ENCODE results near the gene NR3C2. TPM values are rescaled to one million over a fixed set of nuclear protein-coding genes. Genes with fewer than 3 reads are reported as not detected.

NR3C2 gene
- total RNA-seq, 1 donor from 2014 or later = 2.5 TPM

GRCh38 chr4:148436512-148436911 is 5.7 kb downstream of the NR3C2 start:
- TF ChIP-seq CTCF (IDR thresholded peaks at IDR 0.05; ENCODE audit: insufficient read depth, low read depth, low read length) (no peak), EZH2 (IDR thresholded peaks at IDR 0.05; ENCODE audit: insufficient read depth, low read length) (no peak)
- no peaks in the 10 kb centered on the region for H3K4me1 Mint-ChIP-seq (ENCODE audit: low read depth, unreplicated experiment)
- no peak overlapping the region for H3K4me3 Mint-ChIP-seq (ENCODE audit: unreplicated experiment)

GRCh38 chr4:148435654-148436406 is 6.4 kb downstream of the NR3C2 start:
- Mint-ChIP-seq H3K27ac (ENCODE audit: unreplicated experiment) (no peak overlapping the region), H3K36me3 (ENCODE audit: low read depth, unreplicated experiment) (peaks cover 4% of the 10 kb centered on the region), H3K4me1 (ENCODE audit: low read depth, unreplicated experiment) (peaks cover 2% of the 10 kb centered on the region), H3K27me3 (ENCODE audit: low read depth, unreplicated experiment) (peaks cover 9% of the 10 kb centered on the region), H3K4me3 (ENCODE audit: unreplicated experiment) (no peak overlapping the region), H3K9me3 (ENCODE audit: unreplicated experiment) (no peaks in the 10 kb centered on the region)
- no peak for DNase-seq (ENCODE audit: low read depth)
- FAIRE-seq = no peak
- Histone ChIP-seq H2AFZ (ENCODE audit: low read depth, low read length) (no peak overlapping the region), H3K9ac (ENCODE audit: low read length) (no peak overlapping the region), H4K20me1 (ENCODE audit: insufficient read depth, low read length) (no peaks in the 10 kb centered on the region), H3K27ac (ENCODE audit: low read depth, low read length) (no peak overlapping the region), H3K9me3 (ENCODE audit: insufficient read depth, low read depth, low read length) (no peaks in the 10 kb centered on the region), H3K36me3 (ENCODE audit: insufficient read depth, low read length) (no peaks in the 10 kb centered on the region), H3K79me2 (ENCODE audit: insufficient read depth, low read length) (no peaks in the 10 kb centered on the region), H3K4me1 (ENCODE audit: insufficient read depth, low read length) (no peaks in the 10 kb centered on the region), H3K4me2 (ENCODE audit: low read length) (no peak overlapping the region), H3K27me3 (ENCODE audit: insufficient read depth, low read length) (peaks cover 8% of the 10 kb centered on the region), H3K4me3 (ENCODE audit: insufficient read depth, low read depth, low read length) (no peak overlapping the region)
- TF ChIP-seq EZH2 (IDR thresholded peaks at IDR 0.05; ENCODE audit: insufficient read depth, low read length) (no peak), CTCF (IDR thresholded peaks at IDR 0.05; ENCODE audit: insufficient read depth, low read depth, low read length) (no peak)

More at GRCh38 chr4:148436512-148436911, 5.7 kb downstream of the NR3C2 start:
- no peak for FAIRE-seq
- peaks cover 1% of the 10 kb centered on the region for H3K4me1 ChIP-seq (ENCODE audit: insufficient read depth, low read length)
- H3K4me3 ChIP-seq (ENCODE audit: insufficient read depth, low read depth, low read length) = no peak overlapping the region
- Mint-ChIP-seq H3K9me3 (ENCODE audit: unreplicated experiment) (no peaks in the 10 kb centered on the region), H3K27me3 (ENCODE audit: low read depth, unreplicated experiment) (peaks cover 11% of the 10 kb centered on the region), H3K27ac (ENCODE audit: unreplicated experiment) (no peak overlapping the region), H3K36me3 (ENCODE audit: low read depth, unreplicated experiment) (peaks cover 4% of the 10 kb centered on the region)
- no peak overlapping the region for H3K27ac ChIP-seq (ENCODE audit: low read depth, low read length)
- no peak for DNase-seq (ENCODE audit: low read depth)
- H3K27me3 ChIP-seq (ENCODE audit: insufficient read depth, low read length) = peaks cover 14% of the 10 kb centered on the region
- H4K20me1 ChIP-seq (ENCODE audit: insufficient read depth, low read length) = no peaks in the 10 kb centered on the region
- no peak overlapping the region for H3K4me2 ChIP-seq (ENCODE audit: low read length)
- no peaks in the 10 kb centered on the region for H3K79me2 ChIP-seq (ENCODE audit: insufficient read depth, low read length)
- H2AFZ ChIP-seq (ENCODE audit: low read depth, low read length) = no peak overlapping the region
- H3K9me3 ChIP-seq (ENCODE audit: insufficient read depth, low read depth, low read length) = no peaks in the 10 kb centered on the region
- H3K9ac ChIP-seq (ENCODE audit: low read length) = no peak overlapping the region
- no peaks in the 10 kb centered on the region for H3K36me3 ChIP-seq (ENCODE audit: insufficient read depth, low read length)
